Type B pancreatic cell (in vitro differentiated cells): ENCODE results near the gene TMEM151B. TPM values are rescaled to one million over a fixed set of nuclear protein-coding genes. Genes with fewer than 3 reads are reported as not detected.

ENCODE experiments used
- DNase-seq: peaks from one replicate; pipeline ENCODE4 v3.0.0; 2021; ENCODE audit warnings: mixed read lengths; ENCODE audit not compliant: unreplicated experiment; ENCODE audit errors: extremely low spot score
- H3K27ac Mint-ChIP-seq: 2 replicates; pipeline ENCODE4 v1.8.0; 2021; ENCODE audit warnings: mild to moderate bottlenecking, mixed read lengths
- H3K27me3 Mint-ChIP-seq: 2 replicates; pipeline ENCODE4 v1.8.0; 2021; ENCODE audit warnings: mixed read lengths
- H3K36me3 Mint-ChIP-seq: 2 replicates; pipeline ENCODE4 v1.8.0; 2021; ENCODE audit warnings: mixed read lengths
- H3K4me1 Mint-ChIP-seq: one replicate; pipeline ENCODE4 v1.8.0; 2021; ENCODE audit warnings: mixed read lengths; ENCODE audit not compliant: unreplicated experiment
- H3K4me3 Mint-ChIP-seq: 2 replicates; pipeline ENCODE4 v1.8.0; 2021; ENCODE audit warnings: mild to moderate bottlenecking, mixed read lengths
- H3K9me3 Mint-ChIP-seq: 2 replicates; pipeline ENCODE4 v1.8.0; 2021; ENCODE audit warnings: mixed read lengths
- CTCF ChIP-seq: fragments of 200-600 bp; sonication (generic); conservative IDR thresholded peaks from 2 replicates; pipeline ENCODE4 v1.5.0; 2021; ENCODE audit warnings: antibody characterized with exemption, mild to moderate bottlenecking
- total RNA-seq: library from RNA; stranded (reverse); gene quantifications from 2 replicates; pipeline ENCODE4 v1.2.1, GENCODE V29; 2021; ENCODE audit warnings: low replicate concordance

Gene TMEM151B
- total RNA-seq, 1 donor from 2014 or later = 3.2 TPM

GRCh38 chr6:44302856-44303255 is 32.6 kb downstream of the TMEM151B start:
- Mint-ChIP-seq H3K9me3 (no peaks in the 10 kb centered on the region), H3K27me3 (peaks cover 16% of the 10 kb centered on the region), H3K4me3 (no peak overlapping the region), H3K4me1 (peaks cover 4% of the 10 kb centered on the region), H3K27ac (no peak overlapping the region), H3K36me3 (peaks cover 16% of the 10 kb centered on the region)
- no peak for DNase-seq
- no peak for TF ChIP-seq CTCF

- no peak for DNase-seq
- TF ChIP-seq CTCF = no peak
- Mint-ChIP-seq H3K4me3 (no peak overlapping the region), H3K9me3 (no peaks in the 10 kb centered on the region), H3K27ac (no peak overlapping the region), H3K36me3 (peaks cover 19% of the 10 kb centered on the region), H3K4me1 (peaks cover 4% of the 10 kb centered on the region), H3K27me3 (peaks cover 7% of the 10 kb centered on the region)
Measured at GRCh38 chr6:44303842-44304241, 33.6 kb downstream of the TMEM151B start.

GRCh38 chr6:44304282-44305199 is 34.3 kb downstream of the TMEM151B start:
- H3K4me1 Mint-ChIP-seq = peaks cover 4% of the 10 kb centered on the region
- H3K4me3 Mint-ChIP-seq = no peak overlapping the region
- peaks cover 19% of the 10 kb centered on the region for H3K36me3 Mint-ChIP-seq
- no peaks in the 10 kb centered on the region for H3K9me3 Mint-ChIP-seq
- peak; percentile 84 for TF ChIP-seq CTCF
- H3K27me3 Mint-ChIP-seq = no peaks in the 10 kb centered on the region
- H3K27ac Mint-ChIP-seq = no peak overlapping the region
- DNase-seq = no peak

DNA sequence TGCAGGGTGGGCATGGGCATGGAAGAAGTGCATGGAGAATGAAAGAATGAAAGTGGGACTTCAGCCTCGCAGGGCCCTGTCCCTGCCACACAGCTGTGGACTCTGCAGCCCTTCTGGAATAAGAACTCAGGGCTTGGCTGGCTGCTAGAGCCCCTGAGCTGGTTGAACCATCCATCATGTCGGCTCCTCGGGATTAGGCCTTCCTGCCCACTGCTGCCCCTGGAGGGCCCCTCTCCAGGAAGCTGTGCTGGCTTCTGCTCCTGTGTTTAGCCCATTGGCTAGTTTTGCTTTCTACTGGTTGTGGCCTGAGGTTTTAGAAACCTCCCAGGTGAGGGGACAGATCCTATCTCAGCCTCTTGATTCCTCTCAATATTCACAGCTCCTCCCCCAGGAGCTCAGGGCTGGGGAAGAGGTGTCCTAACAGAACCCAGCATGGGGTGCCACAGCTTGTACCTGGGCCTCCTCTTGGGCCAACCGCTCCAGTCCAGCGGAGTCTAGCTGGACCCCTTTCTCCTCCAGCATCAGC is 35.0 kb downstream of the TMEM151B start:
- H3K4me1 Mint-ChIP-seq = peaks cover 4% of the 10 kb centered on the region
- no peak overlapping the region for H3K27ac Mint-ChIP-seq
- no peaks in the 10 kb centered on the region for H3K9me3 Mint-ChIP-seq
- no peak for DNase-seq
- H3K4me3 Mint-ChIP-seq = no peak overlapping the region
- no peaks in the 10 kb centered on the region for H3K27me3 Mint-ChIP-seq
- no peak for TF ChIP-seq CTCF
- peaks cover 24% of the 10 kb centered on the region for H3K36me3 Mint-ChIP-seq

GRCh38 chr6:44306710-44307109 is 36.5 kb downstream of the TMEM151B start:
- Mint-ChIP-seq H3K27me3 (no peaks in the 10 kb centered on the region), H3K9me3 (no peaks in the 10 kb centered on the region), H3K36me3 (peaks cover 20% of the 10 kb centered on the region), H3K4me1 (peaks cover 7% of the 10 kb centered on the region), H3K4me3 (no peak overlapping the region), H3K27ac (no peak overlapping the region)
- no peak for DNase-seq
- TF ChIP-seq CTCF = no peak
